MG63 (cell line): ENCODE data around the gene NAV2. TPM values are rescaled to one million over a fixed set of nuclear protein-coding genes. Genes with fewer than 3 reads are reported as not detected.

Experiments
- DNase-seq: peaks from one replicate; pipeline ENCODE4 v3.0.0-alpha.2; 2020
- H3K27me3 ChIP-seq: fragments of 250-450 bp; sonication (Bioruptor Pico); 2 replicates; pipeline ENCODE4 v1.5.1; 2020; ENCODE audit warnings: mild to moderate bottlenecking, moderate library complexity
- H3K36me3 ChIP-seq: fragments of 250-450 bp; sonication (Bioruptor Pico); 2 replicates; pipeline ENCODE4 v1.5.1; 2020; ENCODE audit warnings: mild to moderate bottlenecking, moderate library complexity
- H3K4me3 ChIP-seq: fragments of 250-450 bp; sonication (Bioruptor Pico); 2 replicates; pipeline ENCODE4 v1.5.1; 2020; ENCODE audit warnings: mild to moderate bottlenecking, moderate library complexity
- H3K9me3 ChIP-seq: fragments of 250-450 bp; sonication (Bioruptor Pico); 2 replicates; pipeline ENCODE4 v1.5.1; 2020; ENCODE audit warnings: mild to moderate bottlenecking, moderate library complexity
- total RNA-seq: library from RNA; depleted of rRNA; stranded (reverse); fragments of >200 nt; shearing (Covaris generic); gene quantifications from 2 replicates; pipeline ENCODE4 v1.2.3, GENCODE V29; 2014; ENCODE audit warnings: low replicate concordance

NAV2 gene
- total RNA-seq, 1 experiment from 2014 or later, result 3.7 TPM

- Histone ChIP-seq H3K9me3 (no peaks in the 10 kb centered on the region), H3K36me3 (no peaks in the 10 kb centered on the region), H3K27me3 (peaks cover 74% of the 10 kb centered on the region), H3K4me3 (no peak overlapping the region)
- DNase-seq, result no peak
Measured at GRCh38 chr11:20159466-20160381, 447.1 kb downstream of the NAV2 start.

GRCh38 chr11:20160425-20161229, 448.0 kb downstream of the NAV2 start, which contains the start of gene DBX1:
Gene DBX1 (minus strand): TSS chr11:20160475. CDS start chr11:20160324, 151 bp downstream.
- H3K9me3 ChIP-seq, result no peaks in the 10 kb centered on the region
- DNase-seq, result no peak
- peaks cover 70% of the 10 kb centered on the region for H3K27me3 ChIP-seq
- no peaks in the 10 kb centered on the region for H3K36me3 ChIP-seq
- no peak within 1 kb of the TSS for H3K4me3 ChIP-seq

- no peaks in the 10 kb centered on the region for H3K36me3 ChIP-seq
- DNase-seq, result peak; percentile 24
- no peaks in the 10 kb centered on the region for H3K9me3 ChIP-seq
- H3K27me3 ChIP-seq, result peaks cover 63% of the 10 kb centered on the region
- no peak overlapping the region for H3K4me3 ChIP-seq
Measured at GRCh38 chr11:20161230-20161918, 448.7 kb downstream of the NAV2 start.

- H3K27me3 ChIP-seq, result peaks cover 55% of the 10 kb centered on the region
- no peak overlapping the region for H3K4me3 ChIP-seq
- no peaks in the 10 kb centered on the region for H3K36me3 ChIP-seq
- no peaks in the 10 kb centered on the region for H3K9me3 ChIP-seq
- DNase-seq, result no peak
Measured at GRCh38 chr11:20161923-20162744, 449.5 kb downstream of the NAV2 start.

GRCh38 chr11:20162824-20163782, 450.5 kb downstream of the NAV2 start:
- peak overlapping the region; percentile 11; the same call in 1 of the 2 replicates for H3K4me3 ChIP-seq
- no peaks in the 10 kb centered on the region for H3K36me3 ChIP-seq
- peaks cover 47% of the 10 kb centered on the region for H3K27me3 ChIP-seq
- peak; percentile 32 for DNase-seq
- H3K9me3 ChIP-seq, result no peaks in the 10 kb centered on the region

- H3K27me3 ChIP-seq, result peaks cover 39% of the 10 kb centered on the region
- DNase-seq, result no peak
- H3K4me3 ChIP-seq, result no peak overlapping the region
- no peaks in the 10 kb centered on the region for H3K9me3 ChIP-seq
- no peaks in the 10 kb centered on the region for H3K36me3 ChIP-seq
Measured at GRCh38 chr11:20163783-20164481, 451.3 kb downstream of the NAV2 start.
